B cell (primary cell): ENCODE results near the gene U2AF2. TPM values are rescaled to one million over a fixed set of nuclear protein-coding genes. Genes with fewer than 3 reads are reported as not detected.

Experiments used
- ATAC-seq: fragments of 200-7000 bp; cut with Tn5 transposase; one replicate; pipeline ENCODE4 v1.10.0; 2021; ENCODE audit warnings: low read depth, mild to moderate bottlenecking, moderate number of reproducible peaks, moderate library complexity
- CTCF ChIA-PET: fragments of 350-600 bp; sonication (Branson Sonifier 250); formaldehyde crosslinking; loops from one replicate; lab custom pipeline; 2021; ENCODE audit warnings: antibody characterized with exemption, inconsistent platforms; lab: Charles Lee
- POLR2A ChIA-PET: fragments of 350-600 bp; sonication (Branson Sonifier 250); formaldehyde crosslinking; loops from one replicate; lab custom pipeline; 2021; ENCODE audit warnings: antibody characterized with exemption; lab: Charles Lee
- DNase-seq: peaks from one replicate; pipeline ENCODE4 v3.0.0; 2013
- H2AFZ ChIP-seq: 2 replicates; pipeline ENCODE4 v1.6.1; 2012; ENCODE audit warnings: mild to moderate bottlenecking, low read depth, low read length; ENCODE audit not compliant: insufficient read depth, poor library complexity, severe bottlenecking
- H3K27ac ChIP-seq, 2 donors: 1 replicate in 1 of 2; 2 replicates in 1 of 2; pipeline ENCODE4 v1.5.1; 2012 to 2013; ENCODE audit warnings: low read length in 2 of 2, mild to moderate bottlenecking in 2 of 2, moderate library complexity in 1 of 2
- H3K27me3 ChIP-seq, 4 experiments: fragments of 200-600 bp in 1 of 4; sonication (generic) in 1 of 4; replicated peaks in 1 of 4; 1 replicate in 2 of 4; 2 replicates in 2 of 4; pipeline versions ENCODE4 v1.6.1 to v1.7.0; 2013 to 2016; ENCODE audit warnings: low read length in 3 of 4, mild to moderate bottlenecking in 2 of 4, mixed read lengths in 1 of 4, moderate library complexity in 1 of 4; ENCODE audit not compliant: insufficient read depth in 4 of 4, control insufficient read depth in 3 of 4; ENCODE audit errors: control extremely low read depth in 1 of 4
- H3K36me3 ChIP-seq, 2 experiments: replicated peaks in 1 of 2; 1 replicate in 1 of 2; 2 replicates in 1 of 2; pipeline versions ENCODE4 v1.6.1 to v1.7.1; 2013; ENCODE audit warnings: low read length in 1 of 2; ENCODE audit not compliant: insufficient read depth in 2 of 2, control insufficient read depth in 1 of 2; ENCODE audit errors: control extremely low read depth in 1 of 2, extremely low read depth in 1 of 2
- H3K4me1 ChIP-seq, 2 donors: fragments of 200-600 bp in 1 of 2; sonication (generic) in 1 of 2; 1 replicate in 1 of 2; 2 replicates in 1 of 2; pipeline versions ENCODE4 v1.5.1 to v1.6.1; 2013 to 2017; ENCODE audit warnings: low read length in 2 of 2; ENCODE audit not compliant: control insufficient read depth in 2 of 2, insufficient read depth in 2 of 2
- H3K4me2 ChIP-seq: replicated peaks from 2 replicates; pipeline ENCODE3; 2012; ENCODE audit warnings: mild to moderate bottlenecking, low read depth, low read length; ENCODE audit not compliant: poor library complexity, severe bottlenecking
- H3K4me3 ChIP-seq, 5 experiments: fragments of 200-600 bp in 1 of 5; sonication (generic) in 1 of 5; 1 replicate in 3 of 5; 2 replicates in 2 of 5; pipeline versions ENCODE4 v1.5.1 to v1.7.0; 2011 to 2016; ENCODE audit warnings: low read length in 4 of 5, mild to moderate bottlenecking in 4 of 5, low read depth in 2 of 5, control low read depth in 1 of 5, moderate library complexity in 1 of 5; ENCODE audit not compliant: insufficient read depth in 1 of 5; ENCODE audit errors: control extremely low read depth in 1 of 5, extremely low read depth in 1 of 5
- H3K79me2 ChIP-seq: fragments of 200-600 bp; sonication (generic); one replicate; pipeline ENCODE4 v1.6.0; 2016; ENCODE audit warnings: low read length; ENCODE audit not compliant: control insufficient read depth, insufficient read depth
- H3K9ac ChIP-seq: fragments of 200-600 bp; sonication (generic); 2 replicates; pipeline ENCODE4 v1.6.1; 2017; ENCODE audit warnings: mild to moderate bottlenecking, low read length, moderate library complexity
- H3K9me3 ChIP-seq, 3 donors: one replicate each; pipeline versions ENCODE4 v1.6.1 to v1.7.1; 2013; ENCODE audit warnings: low read length in 2 of 3; ENCODE audit not compliant: control insufficient read depth in 2 of 3, insufficient read depth in 1 of 3; ENCODE audit errors: control extremely low read depth in 1 of 3
- H4K20me1 ChIP-seq: 2 replicates; pipeline ENCODE4 v1.6.0; 2012; ENCODE audit warnings: mild to moderate bottlenecking, low read length; ENCODE audit not compliant: insufficient read depth, control insufficient read depth, poor library complexity, severe bottlenecking
- H3K27ac Mint-ChIP-seq: one replicate; pipeline ENCODE4 v1.8.0; 2021; ENCODE audit warnings: mixed read lengths
- H3K27me3 Mint-ChIP-seq: one replicate; pipeline ENCODE4 v1.8.0; 2021; ENCODE audit warnings: mixed read lengths
- H3K4me1 Mint-ChIP-seq: one replicate; pipeline ENCODE4 v1.8.0; 2021; ENCODE audit warnings: mixed read lengths
- H3K4me3 Mint-ChIP-seq: one replicate; pipeline ENCODE4 v1.8.0; 2021; ENCODE audit warnings: mixed read lengths
- H3K9me3 Mint-ChIP-seq: one replicate; pipeline ENCODE4 v1.8.0; 2022; ENCODE audit warnings: mixed read lengths; ENCODE audit not compliant: insufficient read depth
- EZH2 ChIP-seq: IDR thresholded peaks from 2 replicates; pipeline ENCODE4 v1.6.1; 2012; ENCODE audit warnings: borderline replicate concordance, low read depth, mild to moderate bottlenecking, moderate library complexity, low read length; ENCODE audit not compliant: insufficient read depth, poor library complexity, severe bottlenecking
- WGBS: methylation state at CpG from one replicate; pipeline ENCODE4 v1.1.5; 2013; ENCODE audit warnings: missing lambda C conversion rate; ENCODE audit not compliant: insufficient coverage; 5-methylcytosine and 5-hydroxymethylcytosine counted together
- intact Hi-C: fragments of 100-400 bp; cut with micrococcal nuclease; formaldehyde crosslinking; loops from one replicate; pipeline ENCODE4 v1.10.0; 2022
- polyA plus RNA-seq: library from polyadenylated mRNA; depleted of rRNA; stranded (reverse); fragments of >200 nt; gene quantifications from 2 replicates; pipeline ENCODE4 v1.2.3, GENCODE V29; 2012
- total RNA-seq, 2 donors: library from RNA; stranded (reverse); fragments of 120-200 nt in 1 of 2; gene quantifications; 1 replicate in 1 of 2; 2 replicates in 1 of 2; pipeline versions ENCODE4 v1.2.3 to v1.2.4, GENCODE V29; 2013 to 2022
- TF ChIP-seq, protein P1 (sequence below): fragments of 200-600 bp; IDR thresholded peaks from one replicate; pipeline ENCODE4 v1.8.0; 2022; ENCODE audit warnings: antibody characterized with exemption, mild to moderate bottlenecking

The U2AF2 gene
- total and polyA plus RNA-seq, 2 donors (not counting 1 experiment from before 2014, with no cell fraction given) = 275 to 300 TPM

DNA sequence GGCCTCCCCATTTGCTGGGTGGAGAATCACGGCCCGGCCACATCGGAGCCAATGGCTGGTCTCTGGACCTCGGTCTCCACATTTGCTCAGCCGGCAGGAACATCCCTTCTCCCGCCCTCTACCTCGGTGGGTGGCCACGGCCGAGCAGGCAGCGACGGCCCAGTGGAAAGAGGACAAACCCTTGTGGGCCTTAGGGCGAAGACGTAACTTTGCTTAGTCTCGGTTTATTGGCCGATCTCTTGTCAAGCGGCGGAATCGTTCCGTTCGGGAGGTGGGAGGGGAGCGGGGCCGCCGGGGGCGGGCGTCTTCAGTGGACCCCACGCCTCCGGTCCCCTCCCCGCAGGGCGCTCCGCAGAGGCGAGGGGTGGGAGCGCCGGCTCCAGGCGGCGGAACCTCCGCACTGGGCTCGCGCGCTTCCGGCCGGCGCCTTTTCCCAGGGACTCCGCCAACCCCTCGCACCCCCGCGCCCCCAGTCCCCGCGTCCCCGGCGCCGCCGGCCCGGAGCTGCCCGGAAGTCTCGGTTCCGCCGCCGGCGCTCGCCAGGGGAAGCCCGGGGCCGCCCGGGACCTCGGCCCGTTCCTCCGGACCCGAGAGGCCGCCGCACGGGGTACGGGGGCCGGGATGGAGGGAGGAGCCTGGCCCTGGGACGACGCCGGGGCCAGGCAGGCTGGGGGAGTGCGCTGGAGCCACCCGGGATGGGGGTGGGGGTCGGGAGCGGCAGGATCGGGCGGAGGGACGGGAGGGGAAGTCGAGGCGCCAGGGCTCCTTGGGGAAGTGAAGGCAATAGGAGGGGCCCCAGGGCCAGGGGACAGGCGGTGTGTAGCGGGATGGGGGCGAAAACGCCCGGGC, 14.0 kb upstream of the U2AF2 start, which contains the start of gene ZNF580:
Gene ZNF580, plus strand, starts transcription at position 426 of the 849 bp plus-strand sequence. CDS start 1,507 bp downstream, outside the sequence.
- ChIA-PET CTCF (interaction anchor here (1.0 to 1.9 kb wide), 5 partner anchors 13 to 53 kb away, joined by 3 to 7 read pairs (median 4); no protein-coding TSS in a partner anchor), POLR2A (interaction anchor here (0.8 to 1.5 kb wide), 3 partner anchors 8 to 16 kb away, joined by 4 to 9 read pairs (median 4); partner anchors contain the start of gene U2AF2)
- peak within 1 kb of the TSS; percentile 77 for H3K9ac ChIP-seq
- peak within 1 kb of the TSS; percentile 94 for H3K27ac Mint-ChIP-seq
- ATAC-seq (peak; percentile 10), DNase-seq (peak; percentile 79)
- H3K4me1 ChIP-seq = peaks cover 35 to 73% of the 10 kb centered on the region in 2 donors
- peak within 1 kb of the TSS; percentile 54 to 85 (median 78) for H3K4me3 ChIP-seq
- H3K79me2 ChIP-seq = peaks cover 36% of the 10 kb centered on the region
- no peak for TF ChIP-seq EZH2
- TF ChIP-seq, protein P1, sequence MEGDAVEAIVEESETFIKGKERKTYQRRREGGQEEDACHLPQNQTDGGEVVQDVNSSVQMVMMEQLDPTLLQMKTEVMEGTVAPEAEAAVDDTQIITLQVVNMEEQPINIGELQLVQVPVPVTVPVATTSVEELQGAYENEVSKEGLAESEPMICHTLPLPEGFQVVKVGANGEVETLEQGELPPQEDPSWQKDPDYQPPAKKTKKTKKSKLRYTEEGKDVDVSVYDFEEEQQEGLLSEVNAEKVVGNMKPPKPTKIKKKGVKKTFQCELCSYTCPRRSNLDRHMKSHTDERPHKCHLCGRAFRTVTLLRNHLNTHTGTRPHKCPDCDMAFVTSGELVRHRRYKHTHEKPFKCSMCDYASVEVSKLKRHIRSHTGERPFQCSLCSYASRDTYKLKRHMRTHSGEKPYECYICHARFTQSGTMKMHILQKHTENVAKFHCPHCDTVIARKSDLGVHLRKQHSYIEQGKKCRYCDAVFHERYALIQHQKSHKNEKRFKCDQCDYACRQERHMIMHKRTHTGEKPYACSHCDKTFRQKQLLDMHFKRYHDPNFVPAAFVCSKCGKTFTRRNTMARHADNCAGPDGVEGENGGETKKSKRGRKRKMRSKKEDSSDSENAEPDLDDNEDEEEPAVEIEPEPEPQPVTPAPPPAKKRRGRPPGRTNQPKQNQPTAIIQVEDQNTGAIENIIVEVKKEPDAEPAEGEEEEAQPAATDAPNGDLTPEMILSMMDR = no peak
- peaks cover 73% of the 10 kb centered on the region for H3K4me1 Mint-ChIP-seq
- 1% methylated on average over 82 of the region's 89 CpGs for WGBS
- peak within 1 kb of the TSS; percentile 53 for H2AFZ ChIP-seq
- peaks cover 21% of the 10 kb centered on the region for H4K20me1 ChIP-seq
- peaks cover 2 to 13% of the 10 kb centered on the region in 2 experiments for H3K36me3 ChIP-seq
- no peaks in the 10 kb centered on the region for H3K9me3 Mint-ChIP-seq
- H3K4me2 ChIP-seq = peak within 1 kb of the TSS; percentile 96
- H3K4me3 Mint-ChIP-seq = peak within 1 kb of the TSS; percentile 88
- intact Hi-C loops = loop anchor here (5.0 kb wide), 3 partner anchors 34 to 234 kb away; partner anchors contain the start of genes EPN1, UBE2S and ZNF865
- H3K27me3 ChIP-seq = no peaks in the 10 kb centered on the region
- H3K27ac ChIP-seq = peak within 1 kb of the TSS; percentile 72 to 79
- peaks cover 0 to 11% (median 0%) of the 10 kb centered on the region in 3 donors for H3K9me3 ChIP-seq
- no peaks in the 10 kb centered on the region for H3K27me3 Mint-ChIP-seq
